Naive thymus-derived CD8-positive, alpha-beta T cell (primary cell): ENCODE data around the gene RBM43. TPM values are rescaled to one million over a fixed set of nuclear protein-coding genes. Genes with fewer than 3 reads are reported as not detected.

Experiments used
- ATAC-seq, 2 donors: fragments of 150-1000 bp; cut with Tn5 transposase in 1 of 2; sonication (Bioruptor Pico), chemical (Tn5 transposase) in 1 of 2; 1 replicate in 1 of 2; 2 replicates in 1 of 2; pipeline ENCODE4 v1.10.0; 2021; ENCODE audit warnings: mild to moderate bottlenecking in 2 of 2, moderate library complexity in 2 of 2
- POLR2A ChIA-PET: fragments of 350-600 bp; sonication (Branson Sonifier 250); formaldehyde crosslinking; loops from one replicate; lab custom pipeline; 2021; ENCODE audit warnings: antibody characterized with exemption; lab: Charles Lee
- DNase-seq, 10 donors: peaks; one replicate each; pipeline versions ENCODE4 v3.0.0 to v3.0.0-alpha.2; 2020 to 2022
- H3K27ac Mint-ChIP-seq, 10 donors: one replicate each; pipeline ENCODE4 v1.8.0; 2020 to 2022; ENCODE audit warnings: mild to moderate bottlenecking in 10 of 10, mixed read lengths in 10 of 10, moderate library complexity in 4 of 10, inconsistent platforms in 1 of 10
- H3K27me3 Mint-ChIP-seq, 5 donors: one replicate each; pipeline ENCODE4 v1.8.0; 2021 to 2022; ENCODE audit warnings: mixed read lengths in 5 of 5
- H3K36me3 Mint-ChIP-seq, 3 donors: one replicate each; pipeline ENCODE4 v1.8.0; 2020 to 2022; ENCODE audit warnings: mixed read lengths in 3 of 3, mild to moderate bottlenecking in 2 of 3, inconsistent platforms in 1 of 3
- H3K4me1 Mint-ChIP-seq, 4 donors: one replicate each; pipeline ENCODE4 v1.8.0; 2021 to 2022; ENCODE audit warnings: mixed read lengths in 4 of 4
- H3K4me3 Mint-ChIP-seq, 10 donors: one replicate each; pipeline ENCODE4 v1.8.0; 2020 to 2022; ENCODE audit warnings: mild to moderate bottlenecking in 10 of 10, mixed read lengths in 10 of 10, moderate library complexity in 6 of 10, inconsistent platforms in 1 of 10
- H3K9me3 Mint-ChIP-seq, 9 donors: one replicate each; pipeline ENCODE4 v1.8.0; 2020 to 2022; ENCODE audit warnings: mixed read lengths in 9 of 9, mild to moderate bottlenecking in 3 of 9, inconsistent platforms in 1 of 9, moderate library complexity in 1 of 9
- polyA plus RNA-seq, 3 donors: library from polyadenylated mRNA; unstranded; fragments of 300-500 nt; fragmentation: Illumina TruSeq; gene quantifications; one replicate each; pipeline ENCODE4 v1.2.3, GENCODE V29; 2021
- total RNA-seq, 8 experiments: library from RNA in 2 of 8; stranded (reverse) in 2 of 8; gene quantifications; one replicate each; pipeline ENCODE4 v1.2.3 and lab custom pipeline; 2021 to 2026

The RBM43 gene
- total and polyA plus RNA-seq, 5 experiments from 2014 or later, result 4.1 to 30.6 (median 4.4) TPM

- peak in 1 of 10 donors; percentile 11 for DNase-seq
- peaks cover 17 to 43% (median 40%) of the 10 kb centered on the region in 4 donors for H3K4me1 Mint-ChIP-seq
- no peaks in the 10 kb centered on the region for H3K36me3 Mint-ChIP-seq
Observed at GRCh38 chr2:151289972-151290866, 28.6 kb upstream of the RBM43 start.

GRCh38 chr2:151287513-151288250 lies 26.0 kb upstream of the RBM43 start:
- no peak for DNase-seq
- H3K4me1 Mint-ChIP-seq, result peaks cover 20 to 58% (median 46%) of the 10 kb centered on the region in 4 donors
- H3K9me3 Mint-ChIP-seq, result no peaks in the 10 kb centered on the region
- H3K27me3 Mint-ChIP-seq, result no peaks in the 10 kb centered on the region
- no peak for ATAC-seq
- H3K27ac Mint-ChIP-seq, result peak overlapping the region in 9 of 10 donors; percentile 90 to 99 (median 96)
- peak overlapping the region; percentile 84 to 98 (median 92) for H3K4me3 Mint-ChIP-seq
- peaks cover 0 to 4% (median 3%) of the 10 kb centered on the region in 3 donors for H3K36me3 Mint-ChIP-seq
- POLR2A ChIA-PET, result interaction anchor here (0.6 to 1.1 kb wide), 2 partner anchors 24 to 26 kb away, joined by 3 to 8 read pairs; partner anchors contain the start of gene RBM43

More at GRCh38 chr2:151289972-151290866, 28.6 kb upstream of the RBM43 start:
- Mint-ChIP-seq H3K9me3 (no peaks in the 10 kb centered on the region), H3K4me3 (peak overlapping the region; percentile 84 to 98 (median 94)), H3K27ac (peak overlapping the region; percentile 95 to 100 (median 98)), H3K27me3 (no peaks in the 10 kb centered on the region)
- POLR2A ChIA-PET, result interaction anchor here (1.0 to 3.3 kb wide), 5 partner anchors 10 to 1704 kb away, joined by 3 to 66 read pairs (median 5); partner anchors contain the start of genes RBM43 and RIF1
- ATAC-seq, result peak; percentile 18 to 22

GRCh38 chr2:151282401-151282800 lies 20.7 kb upstream of the RBM43 start:
- Mint-ChIP-seq H3K36me3 (peaks cover 4 to 50% (median 18%) of the 10 kb centered on the region in 3 donors), H3K9me3 (no peaks in the 10 kb centered on the region)

GRCh38 chr2:151280271-151280670 lies 18.6 kb upstream of the RBM43 start:
- Mint-ChIP-seq H3K4me1 (peaks cover 3 to 26% (median 14%) of the 10 kb centered on the region in 4 donors), H3K9me3 (no peaks in the 10 kb centered on the region), H3K27me3 (no peaks in the 10 kb centered on the region), H3K4me3 (peak overlapping the region in 1 of 10 donors; percentile 57), H3K36me3 (peaks cover 4 to 70% (median 31%) of the 10 kb centered on the region in 3 donors), H3K27ac (peak overlapping the region in 3 of 10 donors; percentile 17 to 86 (median 56))
- no peak for ATAC-seq
- DNase-seq, result no peak
- POLR2A ChIA-PET, result interaction anchor here (1.3 kb wide), 1 partner anchor 9 kb away, joined by 4 read pairs; the partner anchor contains the start of gene NMI

More at GRCh38 chr2:151282401-151282800, 20.7 kb upstream of the RBM43 start:
- ATAC-seq, result no peak
- Mint-ChIP-seq H3K27me3 (no peaks in the 10 kb centered on the region), H3K27ac (peak overlapping the region in 2 of 10 donors; percentile 35 to 61), H3K4me1 (peaks cover 12 to 47% (median 33%) of the 10 kb centered on the region in 4 donors), H3K4me3 (no peak overlapping the region)
- no peak for DNase-seq
- POLR2A ChIA-PET, result no interaction called here

DNA sequence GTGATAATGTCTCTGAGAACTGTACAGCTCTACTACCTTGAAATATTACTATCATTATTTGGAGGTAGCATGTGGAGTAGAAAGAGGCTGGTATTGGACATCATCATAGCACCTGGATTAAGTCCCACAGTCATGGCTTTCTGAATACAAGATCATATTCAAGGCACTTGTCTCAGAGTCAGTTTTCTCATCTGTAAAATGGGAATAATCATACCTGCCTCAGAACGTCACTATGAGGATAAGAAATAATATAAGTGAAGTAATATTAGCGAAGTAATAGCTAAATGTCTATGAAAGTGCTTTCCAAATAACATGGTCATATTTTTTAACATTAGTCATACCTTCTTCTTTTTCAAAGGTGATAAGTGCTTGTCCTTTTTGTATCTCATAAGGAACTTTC lies 16.8 kb upstream of the RBM43 start:
- H3K27ac Mint-ChIP-seq, result peak overlapping the region in 2 of 10 donors; percentile 7 to 29
- H3K36me3 Mint-ChIP-seq, result peaks cover 0 to 88% (median 37%) of the 10 kb centered on the region in 3 donors
- H3K9me3 Mint-ChIP-seq, result no peaks in the 10 kb centered on the region
- H3K27me3 Mint-ChIP-seq, result no peaks in the 10 kb centered on the region
- DNase-seq, result no peak
- peaks cover 0 to 20% (median 3%) of the 10 kb centered on the region in 4 donors for H3K4me1 Mint-ChIP-seq
- no peak overlapping the region for H3K4me3 Mint-ChIP-seq
- ATAC-seq, result no peak
- POLR2A ChIA-PET, result interaction anchor here (1.0 kb wide), 1 partner anchor 11 kb away, joined by 3 read pairs; the partner anchor contains the start of gene NMI

GRCh38 chr2:151277067-151277466 lies 15.4 kb upstream of the RBM43 start:
- Mint-ChIP-seq H3K27ac (peak overlapping the region in 4 of 10 donors; percentile 3 to 40 (median 15)), H3K36me3 (peaks cover 8 to 91% (median 44%) of the 10 kb centered on the region in 3 donors), H3K27me3 (no peaks in the 10 kb centered on the region), H3K4me1 (peaks cover 0 to 16% (median 2%) of the 10 kb centered on the region in 4 donors), H3K4me3 (no peak overlapping the region), H3K9me3 (no peaks in the 10 kb centered on the region)
- DNase-seq (no peak), ATAC-seq (no peak)
- POLR2A ChIA-PET, result no interaction called here

GRCh38 chr2:151275291-151275690 lies 13.6 kb upstream of the RBM43 start:
- no peak for DNase-seq
- Mint-ChIP-seq H3K4me1 (peaks cover 0 to 2% (median under 1%) of the 10 kb centered on the region in 4 donors), H3K9me3 (no peaks in the 10 kb centered on the region), H3K27ac (peak overlapping the region in 2 of 10 donors; percentile 11 to 68), H3K27me3 (no peaks in the 10 kb centered on the region), H3K36me3 (peaks cover 13 to 86% (median 47%) of the 10 kb centered on the region in 3 donors), H3K4me3 (no peak overlapping the region)
- POLR2A ChIA-PET, result no interaction called here
- no peak for ATAC-seq

DNA sequence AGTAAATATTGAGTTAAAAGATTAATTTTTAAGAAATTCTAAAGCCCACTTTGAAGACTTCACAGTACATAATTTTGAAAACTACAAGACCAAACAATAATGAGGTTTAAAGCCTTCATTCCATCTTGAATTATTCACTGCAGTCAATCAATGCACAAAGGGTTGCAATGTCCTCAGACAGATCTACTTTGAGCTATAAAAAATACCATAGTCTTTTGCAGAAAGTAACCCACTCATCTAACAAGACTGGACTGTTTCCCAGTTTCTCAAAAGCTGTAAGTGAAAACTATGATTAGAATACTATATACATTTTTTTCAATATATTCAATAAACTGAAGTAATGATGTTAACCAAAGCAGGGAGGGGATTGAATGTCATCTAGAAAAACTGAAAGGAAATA lies 10.2 kb upstream of the RBM43 start:
- peak overlapping the region in 1 of 10 donors; percentile 32 for H3K27ac Mint-ChIP-seq
- H3K36me3 Mint-ChIP-seq, result peaks cover 16 to 61% (median 36%) of the 10 kb centered on the region in 3 donors
- ATAC-seq (no peak), DNase-seq (no peak)
- no peak overlapping the region for H3K4me3 Mint-ChIP-seq
- POLR2A ChIA-PET, result no interaction called here
- peaks cover 0 to 13% (median 0%) of the 10 kb centered on the region in 9 donors for H3K9me3 Mint-ChIP-seq
- no peaks in the 10 kb centered on the region for H3K27me3 Mint-ChIP-seq
- peaks cover 0 to 4% (median under 1%) of the 10 kb centered on the region in 4 donors for H3K4me1 Mint-ChIP-seq

- Mint-ChIP-seq H3K4me3 (no peak overlapping the region), H3K36me3 (peaks cover 16 to 44% (median 25%) of the 10 kb centered on the region in 3 donors), H3K27ac (peak overlapping the region in 4 of 10 donors; percentile 27 to 66 (median 50)), H3K4me1 (peaks cover 0 to 4% (median under 1%) of the 10 kb centered on the region in 4 donors), H3K9me3 (peaks cover 0 to 14% (median 0%) of the 10 kb centered on the region in 9 donors), H3K27me3 (no peaks in the 10 kb centered on the region)
- DNase-seq, result no peak
- POLR2A ChIA-PET, result interaction anchor here (1.8 kb wide), 1 partner anchor 9 kb away, joined by 6 read pairs; the partner anchor contains the start of gene RBM43
- no peak for ATAC-seq
Observed at GRCh38 chr2:151269798-151270568, 8.3 kb upstream of the RBM43 start.

DNA sequence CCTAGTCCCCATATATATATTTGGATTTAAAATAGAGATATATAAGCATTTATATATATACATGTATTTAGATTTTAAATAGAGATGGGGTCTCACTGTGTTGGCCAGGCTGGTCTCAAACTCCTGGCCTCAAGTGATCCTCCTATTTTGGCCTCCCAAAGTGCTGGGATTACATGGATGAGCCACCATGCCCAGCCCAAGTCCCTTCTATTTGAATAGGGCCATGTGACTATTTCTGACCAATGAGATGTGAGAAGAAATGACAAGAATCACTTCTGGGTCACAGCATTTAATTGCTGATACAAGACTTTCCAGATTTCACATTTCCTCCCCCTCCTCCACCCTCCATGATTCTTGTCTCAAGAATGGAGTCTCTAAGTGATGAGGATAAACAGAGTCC lies 6.4 kb upstream of the RBM43 start:
- peak overlapping the region in 4 of 10 donors; percentile 9 to 62 (median 44) for H3K27ac Mint-ChIP-seq
- H3K27me3 Mint-ChIP-seq, result no peaks in the 10 kb centered on the region
- ATAC-seq (no peak), DNase-seq (no peak)
- H3K4me3 Mint-ChIP-seq, result no peak overlapping the region
- POLR2A ChIA-PET, result no interaction called here
- H3K9me3 Mint-ChIP-seq, result peaks cover 0 to 14% (median 0%) of the 10 kb centered on the region in 9 donors
- peaks cover 16 to 27% (median 20%) of the 10 kb centered on the region in 3 donors for H3K36me3 Mint-ChIP-seq
- peaks cover 0 to 9% (median under 1%) of the 10 kb centered on the region in 4 donors for H3K4me1 Mint-ChIP-seq

GRCh38 chr2:151267537-151267936 lies 5.9 kb upstream of the RBM43 start:
- Mint-ChIP-seq H3K36me3 (peaks cover 13 to 22% (median 16%) of the 10 kb centered on the region in 3 donors), H3K27ac (peak overlapping the region in 4 of 10 donors; percentile 9 to 67 (median 42)), H3K27me3 (no peaks in the 10 kb centered on the region), H3K9me3 (peaks cover 0 to 14% (median 0%) of the 10 kb centered on the region in 9 donors), H3K4me3 (no peak overlapping the region), H3K4me1 (peaks cover 4 to 9% (median 5%) of the 10 kb centered on the region in 4 donors)
- DNase-seq, result no peak
- POLR2A ChIA-PET, result interaction anchor here (1.3 kb wide), 1 partner anchor 22 kb away, joined by 8 read pairs; the partner anchor contains the start of gene NMI
- ATAC-seq, result no peak
